H9 (cell line): ENCODE results near the gene AKNA. TPM values are rescaled to one million over a fixed set of nuclear protein-coding genes. Genes with fewer than 3 reads are reported as not detected.
"Not testable (repeated sequence)": the region's sequence is repeated elsewhere in the genome, so short reads cannot be mapped to it uniquely, and the experiment has no call there.

Source experiments
- DNase-seq: peaks from one replicate; pipeline ENCODE4 v3.0.0-alpha.2; 2017
- H2AFZ ChIP-seq: one replicate; pipeline ENCODE4 v1.6.1; 2013; ENCODE audit warnings: mild to moderate bottlenecking, low read length, control low read depth, moderate library complexity
- H2AK5ac ChIP-seq: 2 replicates; pipeline ENCODE4 v1.6.1; 2013; ENCODE audit warnings: low read length, control low read depth, mixed read lengths; ENCODE audit not compliant: insufficient read length
- H2BK120ac ChIP-seq: one replicate; pipeline ENCODE4 v1.6.1; 2013; ENCODE audit warnings: low read depth, mild to moderate bottlenecking, low read length, control low read depth, inconsistent platforms; ENCODE audit not compliant: poor library complexity, severe bottlenecking
- H2BK12ac ChIP-seq: 2 replicates; pipeline ENCODE4 v1.6.1; 2013; ENCODE audit warnings: low read length, control low read depth, mixed read lengths, low read depth; ENCODE audit not compliant: insufficient read length
- H2BK15ac ChIP-seq: 2 replicates; pipeline ENCODE4 v1.6.1; 2013; ENCODE audit warnings: low read depth, low read length, control low read depth
- H2BK20ac ChIP-seq: one replicate; pipeline ENCODE4 v1.6.1; 2013; ENCODE audit warnings: low read depth, mild to moderate bottlenecking, low read length, control low read depth, inconsistent platforms; ENCODE audit not compliant: poor library complexity, severe bottlenecking
- H2BK5ac ChIP-seq: 2 replicates; pipeline ENCODE4 v1.6.1; 2013; ENCODE audit warnings: low read length, control low read depth, mixed read lengths; ENCODE audit not compliant: insufficient read length
- H3K14ac ChIP-seq: 2 replicates; pipeline ENCODE4 v1.6.1; 2013; ENCODE audit warnings: low read length, control low read depth; ENCODE audit not compliant: insufficient read depth
- H3K18ac ChIP-seq: 2 replicates; pipeline ENCODE4 v1.6.1; 2013; ENCODE audit warnings: low read depth, mild to moderate bottlenecking, mixed read lengths, low read length, control low read depth; ENCODE audit not compliant: insufficient read length
- H3K23ac ChIP-seq: 2 replicates; pipeline ENCODE4 v1.6.1; 2013; ENCODE audit warnings: low read length, control low read depth, mixed read lengths, low read depth; ENCODE audit not compliant: insufficient read length
- H3K23me2 ChIP-seq: 2 replicates; pipeline ENCODE4 v1.6.1; 2013; ENCODE audit warnings: low read depth, mild to moderate bottlenecking, mixed read lengths, low read length, control low read depth; ENCODE audit not compliant: insufficient read length, poor library complexity, severe bottlenecking
- H3K27ac ChIP-seq: 2 replicates; pipeline ENCODE4 v1.5.1; 2013; ENCODE audit warnings: low read length, control low read depth, mixed read lengths, low read depth; ENCODE audit not compliant: insufficient read length
- H3K27me3 ChIP-seq: 2 replicates; pipeline ENCODE4 v1.6.1; 2013; ENCODE audit warnings: low read length, control low read depth, inconsistent platforms; ENCODE audit not compliant: insufficient read depth
- H3K4ac ChIP-seq: 2 replicates; pipeline ENCODE4 v1.6.1; 2013; ENCODE audit warnings: low read depth, mild to moderate bottlenecking, control low read depth, inconsistent platforms, low read length, moderate library complexity
- H3K4me1 ChIP-seq: 2 replicates; pipeline ENCODE4 v1.6.1; 2013; ENCODE audit warnings: low read length, control low read depth, inconsistent platforms; ENCODE audit not compliant: insufficient read depth
- H3K4me2 ChIP-seq: 2 replicates; pipeline ENCODE4 v1.6.1; 2013; ENCODE audit warnings: low read length, control low read depth, mixed read lengths; ENCODE audit not compliant: insufficient read length, insufficient read depth
- H3K56ac ChIP-seq: 2 replicates; pipeline ENCODE4 v1.6.1; 2013; ENCODE audit warnings: low read depth, mild to moderate bottlenecking, mixed read lengths, low read length, control low read depth; ENCODE audit not compliant: insufficient read length
- H3K79me1 ChIP-seq: 2 replicates; pipeline ENCODE4 v1.6.1; 2013; ENCODE audit warnings: low read depth, mild to moderate bottlenecking, moderate library complexity, low read length, control low read depth, inconsistent platforms; ENCODE audit not compliant: insufficient read depth, poor library complexity, severe bottlenecking
- H3K79me2 ChIP-seq: 2 replicates; pipeline ENCODE4 v1.6.1; 2013; ENCODE audit warnings: low read length, control low read depth, inconsistent platforms; ENCODE audit not compliant: insufficient read depth
- H3K9ac ChIP-seq: 2 replicates; pipeline ENCODE4 v1.6.1; 2013; ENCODE audit warnings: low read length, control low read depth, mixed read lengths; ENCODE audit not compliant: insufficient read length; ENCODE audit errors: extremely low read depth
- H3K9me3 ChIP-seq: one replicate; pipeline ENCODE4 v1.6.1; 2013; ENCODE audit warnings: low read depth, low read length, inconsistent platforms; ENCODE audit not compliant: control insufficient read depth
- H3T11ph ChIP-seq: one replicate; pipeline ENCODE4 v1.6.1; 2013; ENCODE audit warnings: mild to moderate bottlenecking, low read length, control low read depth, inconsistent platforms
- H4K20me1 ChIP-seq: one replicate; pipeline ENCODE4 v1.6.1; 2013; ENCODE audit not compliant: control insufficient read depth, insufficient read length, insufficient read depth
- H4K5ac ChIP-seq: 2 replicates; pipeline ENCODE4 v1.6.1; 2013; ENCODE audit warnings: low read depth, mild to moderate bottlenecking, mixed read lengths, low read length, control low read depth; ENCODE audit not compliant: insufficient read length
- H4K8ac ChIP-seq: replicated peaks from 2 replicates; pipeline ENCODE4 v1.6.1; 2013; ENCODE audit warnings: low read length, control low read depth, mixed read lengths, low read depth; ENCODE audit not compliant: insufficient read length
- H4K91ac ChIP-seq: 2 replicates; pipeline ENCODE4 v1.6.1; 2013; ENCODE audit warnings: low read depth, mild to moderate bottlenecking, moderate library complexity, mixed read lengths, low read length, control low read depth; ENCODE audit not compliant: insufficient read length
- H3K27ac Mint-ChIP-seq, 3 experiments: 2 replicates in 2 of 3; 3 replicates in 1 of 3; pipeline ENCODE4 v1.8.0; 2020 to 2021; ENCODE audit warnings: mixed read lengths in 3 of 3, mild to moderate bottlenecking in 1 of 3, moderate library complexity in 1 of 3
- H3K27me3 Mint-ChIP-seq: 2 replicates; pipeline ENCODE4 v1.8.0; 2021; ENCODE audit warnings: low read depth, mild to moderate bottlenecking, moderate library complexity, mixed read lengths
- H3K36me3 Mint-ChIP-seq, 3 experiments: 2 replicates in 2 of 3; 3 replicates in 1 of 3; pipeline ENCODE4 v1.8.0; 2020 to 2021; ENCODE audit warnings: low read depth in 3 of 3, mixed read lengths in 3 of 3; ENCODE audit not compliant: insufficient read depth in 1 of 3
- H3K4me1 Mint-ChIP-seq, 2 experiments: 2 replicates each; pipeline ENCODE4 v1.8.0; 2020; ENCODE audit warnings: mixed read lengths in 2 of 2
- H3K4me3 Mint-ChIP-seq, 2 experiments: 2 replicates in 1 of 2; 3 replicates in 1 of 2; pipeline ENCODE4 v1.8.0; 2020 to 2021; ENCODE audit warnings: mild to moderate bottlenecking in 2 of 2, mixed read lengths in 2 of 2, moderate library complexity in 1 of 2
- H3K9me3 Mint-ChIP-seq, 2 experiments: 2 replicates in 1 of 2; 3 replicates in 1 of 2; pipeline ENCODE4 v1.8.0; 2020; ENCODE audit warnings: mild to moderate bottlenecking in 2 of 2, mixed read lengths in 2 of 2, moderate library complexity in 1 of 2
- CTCF ChIP-seq: fragments of 200-600 bp; sonication (generic); conservative IDR thresholded peaks from 3 replicates; pipeline ENCODE4 v1.8.0; 2021; ENCODE audit warnings: antibody characterized with exemption, mild to moderate bottlenecking
- WGBS: extraction: QIAGEN DNeasy Blood & Tissue Kit; methylation state at CpG from one replicate; pipeline ENCODE4 v1.1.7; 2013; ENCODE audit warnings: missing lambda C conversion rate, low lambda C conversion rate, mixed read lengths; ENCODE audit not compliant: insufficient read length; ENCODE audit errors: extremely low coverage; 5-methylcytosine and 5-hydroxymethylcytosine counted together
- total RNA-seq: library from RNA; stranded (reverse); gene quantifications from 2 replicates; pipeline ENCODE4 v1.2.1, GENCODE V29; 2021

AKNA gene
- total RNA-seq, 1 experiment from 2014 or later: 19.7 TPM

DNA sequence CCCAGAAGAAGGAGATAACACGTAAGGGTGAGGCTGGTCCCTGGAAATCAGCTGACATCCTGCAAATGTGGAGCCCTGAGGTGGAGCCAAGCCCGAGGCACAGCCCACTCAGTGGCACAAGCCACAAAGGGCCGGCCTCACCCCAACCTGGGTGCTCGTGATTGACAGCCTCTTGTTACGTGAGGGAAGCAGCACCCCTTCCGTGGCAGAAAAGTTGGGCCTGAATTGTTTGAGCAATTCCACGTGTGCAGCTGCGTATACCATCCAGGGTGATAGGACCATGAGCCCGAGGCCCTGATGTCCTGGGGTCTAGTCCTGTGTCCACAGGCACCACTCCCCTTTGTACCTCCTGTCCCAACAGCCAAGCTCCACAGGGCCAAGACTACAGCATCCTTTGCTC lies 53.3 kb downstream of the AKNA start:
- no peak overlapping the region for H3K9ac ChIP-seq
- WGBS: no CpG with 5 or more reads among the region's 9 CpGs
- H3K9me3 ChIP-seq: no peaks in the 10 kb centered on the region
- no peak overlapping the region for H3K23ac ChIP-seq
- no peaks in the 10 kb centered on the region for H3K23me2 ChIP-seq
- TF ChIP-seq CTCF: no peak
- Mint-ChIP-seq H3K36me3 (peaks cover 27 to 36% (median 32%) of the 10 kb centered on the region in 3 experiments; a peak in 6 of 7 replicates), H3K4me1 (0 out of 4 replicates have a peak, but pooled peaks cover 0 to 2% of the 10 kb centered on the region in 2 experiments), H3K27ac (no peak overlapping the region), H3K9me3 (no peaks in the 10 kb centered on the region; a peak in 1 of 5 replicates), H3K27me3 (peaks cover 4% of the 10 kb centered on the region), H3K4me3 (no peak overlapping the region)
- no peak overlapping the region for H3K14ac ChIP-seq
- H3K56ac ChIP-seq: no peak overlapping the region
- H3T11ph ChIP-seq: no peak overlapping the region
- H4K8ac ChIP-seq: no peak overlapping the region
- H2BK20ac ChIP-seq: no peak overlapping the region
- H3K27me3 ChIP-seq: no peaks in the 10 kb centered on the region
- H3K4ac ChIP-seq: no peak overlapping the region
- H2BK15ac ChIP-seq: no peak overlapping the region
- no peaks in the 10 kb centered on the region for H3K79me1 ChIP-seq
- no peak overlapping the region for H2AFZ ChIP-seq
- H3K79me2 ChIP-seq: no peaks in the 10 kb centered on the region
- H4K91ac ChIP-seq: no peak overlapping the region
- DNase-seq: no peak
- H2BK5ac ChIP-seq: no peak overlapping the region
- no peak overlapping the region for H3K4me2 ChIP-seq
- no peak overlapping the region for H2AK5ac ChIP-seq
- H4K20me1 ChIP-seq: no peaks in the 10 kb centered on the region
- H3K4me1 ChIP-seq: no peaks in the 10 kb centered on the region
- H3K18ac ChIP-seq: no peak overlapping the region
- H4K5ac ChIP-seq: no peak overlapping the region
- H2BK120ac ChIP-seq: no peak overlapping the region
- H2BK12ac ChIP-seq: no peak overlapping the region
- H3K27ac ChIP-seq: no peak overlapping the region

DNA sequence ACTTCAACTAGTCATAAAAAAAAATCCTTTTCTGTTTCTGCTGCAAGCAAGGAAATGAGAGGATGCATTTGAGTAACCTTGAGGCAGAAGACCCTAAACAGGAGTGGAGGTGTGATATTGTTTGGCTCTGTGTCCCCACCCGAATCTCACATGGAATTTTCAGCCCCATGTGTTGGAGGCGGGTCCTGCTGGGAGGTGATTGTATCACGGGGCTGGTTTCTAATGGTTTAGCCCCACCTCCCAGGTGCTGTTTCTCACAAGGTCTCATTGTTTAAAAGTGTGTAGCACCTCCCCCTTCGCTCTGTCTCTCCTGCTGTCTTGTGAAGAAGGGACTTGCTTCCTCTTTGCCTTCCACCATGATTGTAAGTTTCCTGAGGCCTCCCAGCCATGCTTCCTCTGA lies 54.1 kb downstream of the AKNA start:
- not testable (repeated sequence) for H3K9me3 ChIP-seq, H2BK12ac ChIP-seq, H3K56ac ChIP-seq, H3K4me1 Mint-ChIP-seq, H3K9me3 Mint-ChIP-seq, H2BK15ac ChIP-seq, H3K4me3 Mint-ChIP-seq, H3K27ac Mint-ChIP-seq, H2AK5ac ChIP-seq, H2BK120ac ChIP-seq, H3K4me1 ChIP-seq, H3K79me1 ChIP-seq, H4K91ac ChIP-seq, H3K4me2 ChIP-seq, H4K8ac ChIP-seq, H4K5ac ChIP-seq, H3K27me3 ChIP-seq, H2BK5ac ChIP-seq, H3K23me2 ChIP-seq, H3K18ac ChIP-seq, H3K9ac ChIP-seq, H3K4ac ChIP-seq, H3T11ph ChIP-seq, H3K27ac ChIP-seq, DNase-seq, H4K20me1 ChIP-seq, H2BK20ac ChIP-seq, H3K23ac ChIP-seq, H3K27me3 Mint-ChIP-seq, H2AFZ ChIP-seq, H3K14ac ChIP-seq, H3K79me2 ChIP-seq
- H3K36me3 Mint-ChIP-seq: peaks cover 24 to 32% (median 27%) of the 10 kb centered on the region in 3 experiments; a peak in 6 of 7 replicates
- no CpG with 5 or more reads among the region's 4 CpGs for WGBS
